NCI-H1694 treated with DMSO at 0.1 percent for 48 hours (cell line): ENCODE data around the gene ETFA.
"Not testable (repeated sequence)": the region's sequence is repeated elsewhere in the genome, so short reads cannot be mapped to it uniquely, and the experiment has no call there.

Experiments
- DNase-seq: peaks from one replicate; lab custom pipeline; 2025; lab: John Stamatoyannopoulos, UW

The ETFA gene

DNA sequence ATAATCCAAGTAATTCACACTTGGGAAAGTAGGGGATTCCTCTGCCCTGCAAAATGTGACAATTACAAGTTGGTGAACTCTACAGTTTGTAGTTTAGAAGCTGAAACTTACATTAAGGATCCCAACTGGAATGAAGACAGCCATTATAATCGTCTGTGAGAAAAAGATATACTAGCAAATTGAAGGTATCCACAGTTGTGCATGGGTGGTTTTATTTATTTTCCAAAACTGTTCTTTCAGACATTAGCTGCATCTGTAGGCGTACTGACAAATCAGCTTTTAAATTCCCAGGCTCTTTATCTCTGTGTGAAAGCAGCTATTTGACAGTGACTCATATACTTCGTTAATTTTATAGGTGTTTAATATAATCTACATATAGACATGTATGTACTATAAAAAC is 12.8 kb upstream of the ETFA start:
- DNase-seq, result no peak

- DNase-seq, result no peak
Observed at GRCh38 chr15:76321602-76322001, 10.3 kb upstream of the ETFA start.

- DNase-seq, result no peak
Observed at GRCh38 chr15:76321171-76321570, 9.9 kb upstream of the ETFA start.

GRCh38 chr15:76320012-76320411 is 8.7 kb upstream of the ETFA start:
- DNase-seq, result no peak

DNA sequence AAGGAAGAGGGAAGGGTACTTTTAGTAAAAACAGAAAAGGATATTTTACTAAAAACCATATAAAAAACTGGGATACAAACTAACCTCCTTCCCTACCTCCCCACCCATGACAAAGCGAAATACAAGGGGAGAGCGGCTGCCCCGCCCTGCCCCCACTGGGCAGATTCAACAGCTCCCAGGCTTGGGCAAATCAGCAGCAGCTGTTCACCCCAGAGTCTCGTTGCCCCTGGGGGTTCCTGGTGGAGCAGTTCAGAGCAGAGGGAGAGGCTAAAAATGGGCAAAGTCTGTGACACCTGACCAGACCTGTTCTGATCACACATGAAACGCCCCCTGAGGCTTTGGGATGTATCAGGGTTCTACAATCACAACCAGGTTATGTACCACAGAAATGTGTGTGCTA is 2.5 kb upstream of the ETFA start:
- DNase-seq, result no peak

DNA sequence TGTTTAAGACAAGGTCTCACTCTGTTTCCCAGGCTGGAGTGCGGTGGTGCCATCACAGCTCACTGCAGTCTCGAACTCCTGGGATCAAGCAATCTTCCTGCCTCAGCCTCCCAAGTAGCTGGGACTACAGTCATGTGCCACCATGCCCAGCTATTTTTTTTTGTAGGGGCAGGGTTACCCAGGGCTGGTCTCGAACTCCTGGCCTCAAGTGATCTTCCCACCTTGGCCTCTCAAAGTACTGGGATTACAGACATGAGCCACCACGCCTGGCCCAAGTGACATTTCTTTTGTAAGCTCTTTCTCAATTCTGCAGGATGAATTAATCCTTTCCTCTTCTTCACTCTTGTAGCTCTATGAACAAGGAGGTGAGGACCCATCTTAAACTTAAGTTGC is 1.9 kb upstream of the ETFA start:
- DNase-seq, result not testable (repeated sequence)

DNA sequence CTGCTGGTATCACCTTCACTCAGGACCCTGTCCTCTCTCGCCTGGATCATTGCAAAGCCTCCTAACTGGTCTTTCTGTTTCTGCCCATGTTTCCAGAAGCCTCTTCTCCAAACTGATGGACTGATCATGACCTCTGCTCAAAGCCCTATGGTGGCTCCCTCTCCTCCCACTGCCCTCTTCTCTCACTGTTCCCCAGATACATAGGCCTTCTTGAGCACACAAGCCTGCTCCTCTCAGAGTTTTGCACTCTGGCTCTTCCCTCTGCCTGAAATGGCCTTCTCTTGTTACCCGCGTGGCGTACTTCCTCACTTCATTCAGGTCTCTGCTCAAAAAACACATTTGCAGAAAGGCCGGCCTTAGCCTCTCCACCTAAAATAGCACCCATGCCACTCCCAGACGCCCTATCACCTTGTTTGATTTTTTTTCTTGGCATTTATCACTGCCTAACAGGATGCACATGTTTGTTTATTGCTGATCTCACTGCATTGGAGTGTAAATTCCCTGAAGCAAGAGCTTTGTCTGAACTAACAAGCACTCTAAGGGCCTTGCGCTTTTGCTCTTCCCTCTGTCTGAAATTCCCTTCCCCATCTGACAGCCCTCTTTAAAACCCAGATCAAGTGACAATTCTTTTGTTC is 1.4 kb upstream of the ETFA start:
- DNase-seq, result no peak

GRCh38 chr15:76310475-76311099 is 682 bp downstream of the ETFA start:
- DNase-seq, result peak; percentile 2

DNA sequence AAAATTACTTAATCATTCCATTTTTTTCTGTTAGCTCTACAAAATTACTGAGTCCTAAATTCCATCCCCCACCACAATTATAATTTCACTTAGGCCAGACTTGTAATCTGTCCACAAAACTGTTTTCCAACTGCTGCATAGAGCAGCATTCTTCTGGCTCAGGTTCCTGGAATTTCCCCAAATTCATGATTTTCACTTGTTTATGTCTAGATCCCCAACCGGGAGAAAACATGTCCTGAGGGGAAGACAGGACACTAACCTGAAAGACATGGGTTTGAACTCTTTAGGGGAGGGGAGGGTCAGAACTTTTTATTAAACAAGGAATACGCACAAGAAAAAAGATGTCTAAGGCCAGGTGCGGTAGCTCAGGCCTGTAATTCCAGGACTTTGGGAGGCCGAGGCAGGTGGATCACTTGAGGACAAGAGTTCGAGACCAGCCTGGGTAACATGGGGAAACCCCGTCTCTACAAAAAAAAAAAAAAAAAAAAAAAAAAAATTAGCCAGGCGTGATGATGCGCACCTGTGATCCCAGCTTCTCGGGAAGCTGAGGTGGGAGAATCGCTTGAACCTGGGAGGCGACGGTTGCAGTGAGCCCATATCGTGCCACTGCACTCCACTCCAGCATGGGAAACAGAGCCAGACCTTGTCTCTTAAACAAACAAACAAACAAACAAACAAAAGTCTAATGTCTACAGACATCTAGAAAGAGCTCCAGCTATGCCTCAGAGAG is 1.5 kb downstream of the ETFA start:
- DNase-seq, result no peak

- DNase-seq, result no peak
Observed at GRCh38 chr15:76303909-76304308, 7.4 kb downstream of the ETFA start.

- no peak for DNase-seq
Observed at GRCh38 chr15:76299786-76300185, 11.5 kb downstream of the ETFA start.

- DNase-seq, result no peak
Observed at GRCh38 chr15:76298986-76299385, 12.3 kb downstream of the ETFA start.

- not testable (repeated sequence) for DNase-seq
Observed at GRCh38 chr15:76297951-76298350, 13.3 kb downstream of the ETFA start.

GRCh38 chr15:76296849-76297248 is 14.4 kb downstream of the ETFA start:
- no peak for DNase-seq

GRCh38 chr15:76294463-76294862 is 16.8 kb downstream of the ETFA start:
- DNase-seq, result not testable (repeated sequence)

GRCh38 chr15:76293361-76293760 is 17.9 kb downstream of the ETFA start:
- DNase-seq, result no peak

GRCh38 chr15:76289582-76289981 is 21.7 kb downstream of the ETFA start:
- no peak for DNase-seq

DNA sequence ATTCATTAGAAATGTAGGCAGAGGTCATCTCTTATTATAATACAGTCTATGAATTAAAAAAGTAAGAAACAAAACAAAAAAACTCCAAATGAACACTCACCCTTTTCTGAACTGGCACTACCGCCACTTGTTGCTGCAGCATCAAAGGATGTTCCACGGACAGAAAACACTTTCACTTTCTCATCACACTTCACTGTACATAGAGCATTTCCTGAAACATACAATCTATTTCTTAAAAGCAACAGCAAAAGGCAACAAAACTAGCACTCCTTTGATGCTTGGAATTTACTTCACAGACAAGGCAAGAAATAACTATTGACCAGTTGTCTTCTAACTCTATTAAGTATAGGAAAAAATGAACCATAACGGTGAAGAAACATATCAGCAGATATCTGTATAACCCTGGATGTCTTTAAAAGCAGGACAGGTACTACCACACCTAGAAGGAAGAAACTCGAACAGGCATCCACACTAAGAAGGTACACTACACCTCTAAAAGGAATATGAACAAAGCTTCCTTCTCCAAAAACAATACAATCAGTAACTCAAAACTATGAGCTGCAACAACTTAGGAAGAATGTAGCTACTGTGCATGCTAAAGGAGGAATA is 24.9 kb downstream of the ETFA start:
- no peak for DNase-seq

DNA sequence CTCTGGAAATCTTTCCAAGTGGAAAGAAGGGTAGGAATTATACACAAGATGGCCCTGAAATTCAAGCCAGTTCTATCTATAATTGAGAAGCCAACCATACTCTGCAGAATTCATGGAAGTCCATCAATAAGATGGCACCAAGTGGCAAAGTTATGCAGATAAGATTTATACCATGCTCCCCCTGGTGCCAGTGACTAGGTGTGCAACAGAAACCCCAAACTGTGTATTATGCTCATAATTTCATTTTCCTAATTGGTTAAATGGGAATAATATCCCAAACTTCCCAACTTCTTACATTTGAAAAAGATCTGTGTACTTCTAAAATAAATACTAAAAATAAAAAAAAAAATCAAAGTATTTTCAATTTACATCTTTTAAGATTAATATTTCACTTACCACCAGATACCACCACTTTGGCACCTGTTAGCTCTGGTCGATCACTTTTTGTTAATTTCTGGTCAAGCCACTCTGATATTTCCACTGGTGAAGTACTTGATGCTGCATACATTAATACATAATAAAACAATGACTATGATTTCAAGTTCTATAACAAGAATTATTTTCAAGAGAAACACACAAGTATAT is 25.9 kb downstream of the ETFA start:
- DNase-seq, result no peak

GRCh38 chr15:76282465-76282864 is 28.8 kb downstream of the ETFA start:
- DNase-seq, result no peak

DNA sequence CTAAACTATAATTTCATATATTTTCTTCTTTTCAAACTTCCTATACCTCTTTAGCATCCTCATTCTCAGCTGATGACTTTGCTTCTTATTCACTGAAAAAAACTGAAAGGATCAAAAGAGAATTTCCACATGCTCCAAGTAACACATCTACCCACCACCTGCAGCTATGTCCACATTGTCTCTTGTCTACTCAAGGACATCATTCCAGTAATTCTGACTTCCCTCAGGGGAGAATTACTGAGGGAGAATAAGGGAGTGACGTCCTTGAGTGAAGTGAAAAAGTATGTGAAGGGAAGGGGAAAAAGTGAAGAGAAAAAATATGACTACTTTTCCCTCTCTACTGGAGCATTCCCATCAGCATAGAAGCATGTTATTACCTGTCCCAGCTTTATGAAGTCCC is 32.6 kb downstream of the ETFA start:
- DNase-seq, result no peak

DNA sequence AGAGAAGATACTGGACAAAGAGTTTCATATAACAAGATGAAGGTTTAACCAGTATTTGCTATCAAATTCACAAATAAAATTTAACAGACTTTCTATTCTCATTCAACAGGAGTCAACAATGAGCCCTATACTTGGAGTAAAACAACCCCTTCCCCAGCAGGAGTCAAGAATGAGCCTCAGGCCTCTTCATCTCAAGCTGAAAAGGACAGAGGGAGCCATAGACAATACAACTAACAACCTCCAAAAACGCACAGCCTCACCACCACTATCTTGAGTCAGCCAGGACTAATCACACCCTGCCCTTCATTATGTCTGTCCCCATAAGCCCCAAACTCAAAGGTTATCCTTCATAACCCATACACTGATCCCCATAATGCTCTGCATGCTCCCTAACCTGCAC is 36.4 kb downstream of the ETFA start:
- no peak for DNase-seq

DNA sequence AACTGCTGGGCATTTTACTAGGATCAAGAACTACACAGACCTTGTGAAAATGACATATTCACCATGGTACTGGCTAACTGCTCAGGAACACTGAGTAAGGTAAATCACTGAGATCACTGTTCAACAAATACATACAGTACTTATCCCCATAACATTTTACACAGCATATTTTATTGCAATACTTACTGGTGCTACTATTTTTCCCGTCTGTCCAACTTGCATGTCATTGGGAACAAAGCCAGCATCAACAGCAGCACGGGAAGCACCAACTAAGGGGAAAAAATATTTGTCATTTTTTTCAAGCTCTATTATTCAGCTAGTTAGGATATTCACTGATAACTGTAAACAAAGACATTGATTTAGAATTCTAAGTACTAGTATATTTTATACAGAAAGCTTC is 37.0 kb downstream of the ETFA start:
- DNase-seq, result peak; percentile 26
